GM20431 (cell line): ENCODE measurements around the gene TFDP2.
"Not testable (repeated sequence)": the region's sequence is repeated elsewhere in the genome, so short reads cannot be mapped to it uniquely, and the experiment has no call there.

ENCODE experiments used
- in situ Hi-C: fragments of 300-500 bp; cut with MseI, MboI; formaldehyde crosslinking; loops from one replicate; pipeline ENCODE4 v1.15.0; 2020; ENCODE audit warnings: low sequenced_read_pairs; ENCODE audit not compliant: unreplicated experiment

TFDP2 gene

GRCh38 chr3:142148792-142149672 lies at the start of gene TFDP2:
TFDP2 (minus strand) TSS chr3:142149544; CDS start chr3:142101749, 47,795 bp downstream.
- in situ Hi-C loops, result no loop called here

- in situ Hi-C loops, result no loop called here
Measured at GRCh38 chr3:142188846-142189245, 39.5 kb upstream of the TFDP2 start.

- in situ Hi-C loops, result no loop called here
Measured at GRCh38 chr3:142180761-142181362, 31.5 kb upstream of the TFDP2 start.

- in situ Hi-C loops, result no loop called here
Measured at GRCh38 chr3:142175478-142175877, 26.1 kb upstream of the TFDP2 start.

- in situ Hi-C loops, result no loop called here
Measured at GRCh38 chr3:142174559-142174958, 25.2 kb upstream of the TFDP2 start.

GRCh38 chr3:142168514-142168913 lies 19.2 kb upstream of the TFDP2 start:
- in situ Hi-C loops, result no loop called here

GRCh38 chr3:142165194-142165593 lies 15.8 kb upstream of the TFDP2 start:
- in situ Hi-C loops, result no loop called here

- in situ Hi-C loops, result no loop called here
Measured at GRCh38 chr3:142159083-142159740, 9.9 kb upstream of the TFDP2 start.

- in situ Hi-C loops, result no loop called here
Measured at GRCh38 chr3:142154186-142154585, 4.8 kb upstream of the TFDP2 start.

GRCh38 chr3:142152384-142152783 lies 3.0 kb upstream of the TFDP2 start:
- in situ Hi-C loops, result no loop called here

GRCh38 chr3:142151828-142152227 lies 2.5 kb upstream of the TFDP2 start:
- in situ Hi-C loops, result no loop called here

- in situ Hi-C loops, result no loop called here
Measured at GRCh38 chr3:142151240-142151639, 1.9 kb upstream of the TFDP2 start.

GRCh38 chr3:142150271-142150670 lies 927 bp upstream of the TFDP2 start:
- in situ Hi-C loops, result no loop called here

- in situ Hi-C loops, result no loop called here
Measured at GRCh38 chr3:142149673-142149992, 289 bp upstream of the TFDP2 start.

- in situ Hi-C loops, result no loop called here
Measured at GRCh38 chr3:142148044-142148791, 1.1 kb downstream of the TFDP2 start.

GRCh38 chr3:142144587-142144986 lies 4.8 kb downstream of the TFDP2 start:
- in situ Hi-C loops, result not testable (repeated sequence)

- in situ Hi-C loops, result not testable (repeated sequence)
Measured at GRCh38 chr3:142140608-142141285, 8.6 kb downstream of the TFDP2 start.

- in situ Hi-C loops, result not testable (repeated sequence)
Measured at GRCh38 chr3:142137089-142137488, 12.3 kb downstream of the TFDP2 start.

- in situ Hi-C loops, result no loop called here
Measured at GRCh38 chr3:142134799-142135325, 14.5 kb downstream of the TFDP2 start.
